GM18526 (cell line): ENCODE data around the gene CUL5.

Source experiments
- POLR2A ChIP-seq: IDR thresholded peaks from 3 replicates; pipeline ENCODE4 v1.6.1; 2011; ENCODE audit not compliant: insufficient read length; ENCODE audit errors: extremely low read depth

CUL5 gene

DNA sequence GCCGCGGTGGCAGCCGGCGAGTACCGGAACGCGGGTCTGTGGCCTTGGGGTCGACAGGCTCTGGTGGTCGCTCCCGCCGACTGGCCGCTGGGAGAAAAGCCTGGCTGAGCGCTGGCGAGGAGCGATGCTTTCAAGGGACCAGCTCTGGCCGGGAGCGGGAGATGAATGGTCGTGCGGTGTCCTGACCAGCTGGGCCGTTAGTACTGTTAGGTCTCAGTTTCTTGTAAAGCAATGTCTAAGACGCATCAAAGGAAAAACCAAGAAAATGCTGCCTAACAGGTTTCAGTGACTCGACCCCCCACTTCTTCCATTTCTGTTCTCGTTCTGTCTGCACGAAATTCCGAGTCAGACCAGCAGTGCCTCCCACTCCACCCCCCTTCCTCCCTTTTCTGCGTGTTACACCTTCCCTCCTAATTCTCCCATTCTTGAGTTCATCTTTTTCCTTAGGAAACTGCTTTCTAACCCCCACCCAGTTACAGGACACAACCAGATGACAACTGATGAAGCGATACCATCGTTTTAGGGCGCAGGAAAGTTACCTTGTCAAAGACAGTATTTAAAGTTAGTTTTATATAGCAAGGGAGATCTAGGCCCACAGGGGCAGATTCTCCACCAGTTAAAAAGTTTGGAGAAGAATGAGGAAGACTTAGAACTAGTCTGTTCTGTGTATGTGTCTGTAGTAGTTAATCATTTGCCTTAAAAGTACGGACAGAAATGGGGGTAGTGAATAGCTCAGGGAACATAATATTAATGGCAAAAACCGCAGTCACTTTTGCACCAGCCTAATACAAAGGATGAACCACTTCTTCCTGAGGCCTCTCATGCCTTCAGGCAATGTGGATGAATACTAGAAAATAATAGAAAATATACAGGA, 1.0 kb downstream of the CUL5 start:
- TF ChIP-seq POLR2A = no peak

DNA sequence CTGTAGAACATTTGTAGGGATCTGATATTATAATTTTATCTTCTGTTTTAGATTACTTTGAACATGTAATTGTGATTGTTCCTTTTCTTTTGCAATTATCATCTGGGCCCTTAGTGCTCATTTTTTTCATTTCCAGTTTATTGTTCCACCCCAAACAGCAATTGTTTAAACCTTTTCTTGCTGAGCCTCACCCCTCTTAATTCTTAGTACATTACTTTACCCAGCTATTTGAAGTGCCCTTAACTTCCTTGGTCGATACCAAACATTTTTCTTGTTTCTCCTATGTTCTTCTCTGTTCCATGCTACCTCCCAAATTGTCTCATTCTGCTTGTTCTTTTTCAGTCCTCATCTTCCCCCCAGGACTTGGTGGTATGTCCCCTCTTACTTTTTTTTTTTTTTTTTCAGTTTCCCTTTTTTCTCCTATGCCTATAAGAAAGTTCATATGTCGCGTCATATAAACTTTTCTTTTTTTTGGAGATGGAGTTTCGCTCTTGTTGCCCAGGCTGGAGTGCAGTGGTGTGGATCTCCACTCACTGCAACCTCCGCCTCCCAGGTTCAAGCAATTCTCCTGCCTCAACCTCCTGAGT, 3.5 kb downstream of the CUL5 start:
- no peak for TF ChIP-seq POLR2A

DNA sequence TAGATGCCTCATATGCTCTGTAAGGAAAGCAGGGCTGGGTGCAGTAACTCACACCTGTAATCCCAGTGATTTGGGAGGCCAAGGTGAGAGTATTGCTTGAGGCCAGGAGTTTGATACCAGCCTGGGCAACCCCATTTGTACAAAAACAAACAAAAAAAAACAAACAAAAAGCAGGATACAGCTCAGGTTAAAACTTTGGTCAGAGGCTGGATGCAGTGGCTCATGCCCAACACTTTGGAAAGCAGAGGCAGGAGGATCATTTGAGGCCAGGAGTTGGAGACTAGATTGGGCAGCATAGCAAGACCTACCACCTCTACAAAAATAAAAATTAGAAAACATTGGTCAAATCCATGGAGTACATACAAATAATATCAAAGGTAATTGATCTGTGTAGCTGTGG, 7.9 kb downstream of the CUL5 start:
- TF ChIP-seq POLR2A = no peak

DNA sequence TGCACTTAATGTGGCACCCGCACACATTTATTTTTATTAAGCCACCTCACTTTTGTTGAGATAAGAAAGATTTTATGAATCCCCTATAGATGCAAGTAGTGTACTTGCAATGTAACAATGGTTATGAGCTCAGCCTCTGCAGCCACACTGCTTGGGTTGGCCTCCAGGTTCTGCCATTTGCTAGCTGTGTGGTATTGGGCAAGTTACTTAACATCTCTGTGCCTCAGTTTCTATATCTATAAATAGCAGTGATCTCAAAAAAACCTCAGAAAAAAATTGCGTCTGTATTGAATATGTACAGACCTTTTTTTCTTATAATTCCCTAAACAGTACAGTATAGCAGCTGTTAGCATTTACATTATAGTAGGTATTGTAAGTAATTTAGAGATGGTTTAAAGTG, 10.0 kb downstream of the CUL5 start:
- TF ChIP-seq POLR2A = no peak

DNA sequence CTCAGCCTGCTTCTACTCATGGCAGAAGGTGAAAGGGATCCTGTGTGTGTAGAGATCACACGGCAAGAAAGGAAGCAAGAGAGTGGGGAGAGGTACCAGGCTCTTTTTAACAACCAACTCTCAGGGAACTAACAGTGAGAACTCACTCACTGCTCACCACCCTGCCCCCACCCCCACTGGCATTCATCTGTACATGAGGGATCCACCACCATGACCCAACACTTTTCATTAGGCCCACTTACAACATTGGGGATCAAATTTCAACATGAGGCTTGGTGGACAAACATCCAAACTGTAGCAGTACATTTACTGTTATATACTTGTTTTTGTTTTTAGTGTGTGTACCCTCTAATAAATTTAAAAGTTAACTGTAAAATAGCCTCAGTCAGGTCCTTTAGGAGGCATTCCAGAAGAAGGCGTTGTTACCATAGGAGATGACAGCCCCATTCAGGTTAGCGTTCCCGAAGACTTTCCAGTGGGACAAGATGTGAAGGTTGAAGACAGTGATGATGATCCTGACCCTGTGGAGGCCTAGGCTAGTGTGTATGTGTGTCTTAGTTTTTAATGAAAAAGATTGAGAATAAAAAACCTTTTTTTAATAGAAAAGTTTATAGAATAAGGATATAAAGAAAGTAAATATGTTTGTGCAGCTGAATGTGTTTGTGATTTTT, 11.3 kb downstream of the CUL5 start:
- no peak for TF ChIP-seq POLR2A

DNA sequence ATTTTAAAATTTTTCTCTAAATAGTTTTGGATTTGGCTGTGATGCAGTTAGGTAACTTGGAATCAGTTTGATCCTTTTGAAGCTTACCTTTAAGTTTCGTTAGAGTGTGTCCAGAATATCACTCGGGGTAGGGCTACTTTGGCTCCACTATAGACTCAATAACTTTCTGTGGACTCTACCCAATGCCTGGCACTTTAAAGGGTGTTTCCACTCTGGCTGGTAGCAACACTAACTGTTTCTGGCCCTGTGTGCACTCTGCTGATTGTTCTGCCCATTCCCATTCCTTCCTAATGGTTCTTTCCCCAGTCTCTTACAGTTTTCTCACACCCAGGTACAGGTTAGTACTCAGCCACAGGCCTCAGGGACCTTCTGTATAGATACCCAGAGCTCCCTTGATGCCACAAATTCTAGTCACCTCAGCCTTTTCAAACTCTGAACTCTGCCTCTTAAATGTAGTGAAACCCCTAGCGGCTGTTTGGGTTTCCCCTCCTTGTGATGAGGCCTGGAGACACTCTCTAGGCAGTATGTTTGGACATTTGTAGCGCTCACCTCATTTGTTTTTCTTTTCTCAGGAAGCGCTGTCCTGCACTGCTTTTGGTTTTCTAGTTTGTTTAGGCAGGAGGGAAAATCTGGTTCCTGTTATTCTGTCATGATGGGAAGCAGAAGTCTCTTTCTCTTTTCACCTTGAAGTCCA, 16.8 kb downstream of the CUL5 start:
- no peak for TF ChIP-seq POLR2A

DNA sequence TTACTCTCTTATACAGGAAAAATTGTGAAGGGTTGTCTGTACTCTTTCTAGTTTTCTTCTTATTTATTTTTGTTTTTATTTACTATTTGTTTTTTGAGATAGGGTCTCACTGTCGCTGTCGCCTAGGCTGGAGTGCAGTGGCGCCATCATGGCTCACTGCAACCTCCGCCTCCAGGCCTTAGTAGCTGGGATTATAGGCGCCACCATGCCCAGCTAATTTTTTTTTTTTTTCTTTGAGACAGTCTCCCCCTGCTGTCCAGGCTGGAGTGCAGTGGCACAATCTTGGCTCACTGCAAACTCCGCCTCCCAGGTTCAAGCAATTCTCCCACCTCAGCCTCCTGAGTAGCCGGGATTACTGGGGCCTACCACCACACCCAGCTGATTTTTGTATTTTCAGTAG, 18.4 kb downstream of the CUL5 start:
- no peak for TF ChIP-seq POLR2A

DNA sequence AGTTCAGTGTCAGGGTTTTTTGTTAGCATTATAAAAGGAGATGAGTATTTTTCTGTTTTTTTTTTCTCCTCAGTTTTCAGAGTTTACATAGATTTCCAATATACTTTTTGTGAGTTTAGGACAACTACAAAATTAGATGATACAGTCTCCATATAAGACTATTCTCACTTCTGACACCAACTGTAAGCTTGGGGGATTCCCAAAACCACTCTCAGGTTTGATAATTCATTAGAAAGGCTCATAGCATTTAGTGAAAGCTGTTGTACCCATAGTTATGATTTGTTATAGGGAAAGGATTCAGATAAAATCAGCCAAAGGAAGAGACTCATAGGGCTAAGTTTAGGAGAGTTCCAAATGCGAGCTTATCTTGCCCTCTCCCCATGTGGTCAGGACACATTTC, 24.1 kb downstream of the CUL5 start:
- no peak for TF ChIP-seq POLR2A

DNA sequence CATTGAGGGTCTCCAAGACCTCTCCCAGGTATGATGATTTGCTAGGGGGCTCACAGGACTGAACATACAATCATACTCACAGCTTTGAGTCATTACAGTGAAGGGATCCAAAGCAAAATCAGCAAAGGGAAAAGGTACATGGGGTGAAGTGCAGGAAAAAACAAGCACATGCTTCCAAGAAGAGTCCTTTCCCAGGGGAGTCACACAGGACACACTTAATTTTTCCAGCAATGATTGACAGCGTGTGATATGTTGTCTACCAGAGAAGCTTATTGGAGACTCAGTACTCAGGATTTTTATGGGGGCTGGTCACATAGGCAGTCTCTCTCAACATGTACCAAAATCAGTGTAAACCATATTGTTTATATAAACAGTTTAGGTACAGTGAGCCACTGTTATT, 25.3 kb downstream of the CUL5 start:
- TF ChIP-seq POLR2A = no peak

DNA sequence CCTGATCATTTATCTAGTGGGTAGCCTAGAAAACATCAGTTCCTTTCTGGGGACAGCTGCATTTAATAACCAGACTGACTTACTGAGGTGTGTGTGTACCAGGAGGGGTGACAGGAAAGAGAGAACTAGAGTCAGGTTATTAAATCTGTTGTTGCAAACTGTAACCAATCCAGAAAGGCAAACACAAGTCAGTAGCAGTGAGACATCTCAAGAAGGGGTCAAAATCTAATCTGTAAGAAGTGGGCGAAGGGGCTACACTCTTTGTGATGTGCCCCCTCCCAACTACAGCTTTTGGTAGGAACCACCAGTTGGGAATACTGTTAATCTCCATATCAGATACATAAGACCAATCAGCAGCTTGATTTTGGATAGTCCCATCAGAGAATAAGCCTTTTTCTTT, 26.3 kb downstream of the CUL5 start:
- no peak for TF ChIP-seq POLR2A

DNA sequence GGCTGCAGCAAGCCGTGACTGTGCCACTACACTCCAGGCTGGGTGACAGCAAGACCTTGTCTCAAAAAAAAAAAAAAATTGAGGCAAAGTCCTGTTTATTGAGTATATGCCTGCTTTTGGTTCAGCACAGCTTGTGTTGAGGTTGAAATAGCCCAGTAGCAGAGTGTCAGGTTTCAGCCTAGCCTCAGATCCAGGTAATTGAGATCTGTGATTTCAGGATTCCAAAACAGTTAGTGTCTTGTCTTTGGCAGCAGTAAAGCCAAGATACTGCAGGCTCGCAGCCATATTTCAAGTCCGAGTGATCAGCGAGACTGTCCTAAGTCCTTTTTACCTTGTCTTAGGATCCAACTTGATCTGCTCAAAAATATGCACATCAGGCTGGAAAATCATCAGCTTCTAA, 27.0 kb downstream of the CUL5 start:
- TF ChIP-seq POLR2A = no peak

DNA sequence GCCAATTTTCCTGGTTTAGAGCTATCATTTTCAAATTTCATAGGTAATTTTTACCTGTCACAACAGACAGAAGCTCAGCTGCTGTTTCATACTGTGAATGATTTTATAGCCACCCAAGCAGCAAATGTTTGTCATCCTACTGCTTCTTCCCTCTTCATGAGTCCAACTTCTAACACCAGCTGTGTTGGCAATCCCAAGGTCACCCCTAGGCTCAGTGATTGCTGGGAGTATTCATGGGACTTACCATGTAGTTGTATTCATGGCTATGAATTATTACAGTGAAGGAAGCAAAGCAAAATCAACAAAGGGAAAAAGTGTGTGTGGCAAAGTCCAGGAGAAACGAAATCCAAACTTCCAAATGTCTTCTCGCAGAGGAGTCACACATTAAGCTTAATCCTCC, 28.5 kb downstream of the CUL5 start:
- no peak for TF ChIP-seq POLR2A

DNA sequence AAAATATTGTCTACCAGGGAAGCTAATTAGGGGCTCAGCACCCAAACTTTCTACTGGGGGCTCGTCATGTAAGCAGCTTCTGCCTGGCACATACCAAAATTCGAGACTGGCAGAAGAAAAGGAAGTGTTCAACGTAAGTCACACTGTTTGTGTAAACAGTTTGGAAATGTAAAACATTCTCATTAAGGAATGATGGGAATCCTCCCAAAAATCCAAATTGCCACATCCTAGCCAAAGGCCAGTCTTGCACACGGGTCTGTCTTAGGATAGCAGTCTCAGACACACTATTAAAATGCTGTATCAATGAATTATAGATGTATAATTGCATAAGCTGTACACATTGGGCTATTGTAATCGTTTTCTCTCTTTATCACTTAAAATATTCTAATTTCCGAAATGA, 28.9 kb downstream of the CUL5 start:
- no peak for TF ChIP-seq POLR2A

DNA sequence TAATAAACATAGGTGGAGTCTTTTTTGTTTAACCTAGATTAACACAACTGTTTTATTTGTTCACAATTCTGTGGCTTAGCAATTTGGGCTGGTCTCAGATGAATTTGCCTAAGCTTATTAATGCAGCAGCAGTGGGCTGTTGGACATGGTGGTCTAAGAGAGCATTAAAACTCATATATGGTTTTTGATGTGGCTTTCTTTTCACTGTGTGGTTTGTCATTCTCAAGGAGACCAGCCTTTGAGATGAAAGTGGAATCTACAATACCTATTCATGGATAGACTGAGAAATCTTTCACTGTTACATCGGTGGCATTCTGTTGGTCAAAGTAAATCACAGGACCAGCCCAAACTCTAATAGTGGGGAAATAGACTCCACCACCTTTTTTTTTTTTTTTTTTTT, 39.6 kb downstream of the CUL5 start:
- no peak for TF ChIP-seq POLR2A

DNA sequence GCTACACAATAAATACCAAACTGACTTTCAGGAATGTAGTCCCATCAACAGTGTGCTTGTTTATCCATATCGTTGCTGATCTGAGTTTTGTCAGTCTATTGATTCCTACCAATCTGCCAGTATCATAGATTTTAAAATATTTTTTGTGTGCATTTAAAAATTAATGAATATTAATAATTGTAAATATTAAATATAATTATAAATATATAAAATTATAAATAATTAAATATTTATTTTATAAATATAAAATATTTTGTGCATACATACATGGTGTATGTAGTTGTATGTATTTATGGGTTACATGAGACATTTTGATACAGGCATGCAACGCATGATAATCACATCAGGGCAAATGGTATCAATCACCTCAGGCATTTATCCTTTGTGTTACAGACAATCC, 53.6 kb downstream of the CUL5 start:
- no peak for TF ChIP-seq POLR2A

DNA sequence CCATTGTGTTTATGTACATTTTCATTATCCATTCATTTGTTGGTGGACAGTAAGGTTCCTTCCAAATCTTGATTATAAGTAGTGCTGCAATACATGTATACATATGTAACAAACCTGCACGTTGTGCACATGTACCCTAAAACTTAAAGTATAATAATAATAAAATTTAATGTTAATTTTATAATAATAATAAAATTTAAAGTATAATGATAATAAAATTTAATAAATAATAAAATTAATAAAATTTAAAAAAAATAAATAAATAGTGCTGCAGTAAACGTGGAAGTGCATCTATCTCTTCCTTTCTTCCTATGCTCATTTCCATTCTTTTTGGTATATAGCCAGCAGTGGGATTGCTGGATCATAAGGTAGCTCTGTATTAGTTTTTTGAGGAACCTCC, 54.7 kb downstream of the CUL5 start:
- TF ChIP-seq POLR2A = no peak
